Spinal cord (tissue), 4 donors: ENCODE results near the gene CNTRL. TPM values are rescaled to one million over a fixed set of nuclear protein-coding genes. Genes with fewer than 3 reads are reported as not detected.

ENCODE experiments used
- polyA plus RNA-seq, 2 donors: library from polyadenylated mRNA; unstranded; fragments of 120-200 nt; gene quantifications; one replicate each; pipeline ENCODE4 v1.2.1, GENCODE V29; 2013; ENCODE audit not compliant: insufficient read length in 2 of 2
- small RNA-seq: library from RNA; depleted of rRNA; stranded (forward); fragments of <200 nt; gene quantifications from one replicate; pipeline ENCODE3, GENCODE V24; 2014; ENCODE audit warnings: low replicate concordance
- total RNA-seq, 2 donors: library from RNA; depleted of rRNA in 1 of 2; stranded (reverse); fragments of 120-200 nt in 1 of 2; fragments of >200 nt in 1 of 2; gene quantifications; one replicate each; pipeline versions ENCODE4 v1.2.3 to v1.2.4, GENCODE V29; 2013 to 2014

The CNTRL gene
- total and polyA plus RNA-seq, 4 donors: 17.2 to 24.6 (median 20.6) TPM

Small RNA genes within 50 kb of the gene (small RNA-seq; reads per million reads assigned to genes)
- gene RN7SL181P: not detected

Other genes with a start within 250 kb of the CNTRL start
- 10 to 100 TPM; 21.0 to 32.0 TPM for gene PSMD5, start 232.0 kb upstream of the CNTRL start, total RNA-seq
- 10 to 100 TPM; 24.7 to 25.0 TPM for gene PSMD5, start 232.0 kb upstream of the CNTRL start, polyA plus RNA-seq
- 10 to 100 TPM; 13.6 to 27.5 TPM for gene PHF19, start 197.8 kb upstream of the CNTRL start, total RNA-seq
- 10 to 100 TPM; 35.7 to 42.6 TPM for gene PHF19, start 197.8 kb upstream of the CNTRL start, polyA plus RNA-seq
- gene TRAF1, start 148.2 kb upstream of the CNTRL start, total RNA-seq: 1 to 10 TPM; 3.5 to 5.4 TPM
- 1 to 10 TPM; 5.5 to 6.8 TPM for gene TRAF1, start 148.2 kb upstream of the CNTRL start, polyA plus RNA-seq
- gene C5, start 24.7 kb upstream of the CNTRL start, total RNA-seq: 1 to 10 TPM; 9.1 to 9.7 TPM
- gene C5, start 24.7 kb upstream of the CNTRL start, polyA plus RNA-seq: 1 to 10 TPM; 4.5 to 5.7 TPM
- 100 to 1,000 TPM in 1 of 2 donors, 10 to 100 TPM in 1; 45.7 to 111 TPM for gene RAB14, start 126.9 kb downstream of the CNTRL start, total RNA-seq
- 100 to 1,000 TPM; 113 to 125 TPM for gene RAB14, start 126.9 kb downstream of the CNTRL start, polyA plus RNA-seq
- gene GSN, start 193.2 kb downstream of the CNTRL start, total RNA-seq: 100 to 1,000 TPM; 238 to 342 TPM
- gene GSN, start 193.2 kb downstream of the CNTRL start, polyA plus RNA-seq: 100 to 1,000 TPM in 1 of 2 donors, 10 to 100 TPM in 1; 91.7 to 144 TPM